PC-3 (cell line): Measurements from ENCODE around the gene RPL19.

Experiments used
- CTCF ChIP-seq: fragments of 300-600 bp; sonication (generic); conservative IDR thresholded peaks from 2 replicates; pipeline ENCODE4 v1.5.1; 2017; ENCODE audit warnings: antibody characterized with exemption, low read depth, mild to moderate bottlenecking, low read length
- EZH2 ChIP-seq: fragments of 300-600 bp; sonication (generic); IDR thresholded peaks from one replicate; pipeline ENCODE4 v1.6.1; 2017; ENCODE audit warnings: antibody characterized with exemption, mild to moderate bottlenecking, low read length; ENCODE audit not compliant: unreplicated experiment

GRCh38 chr17:39217734-39218369, 17.8 kb downstream of the RPL19 start:
- no peak for TF ChIP-seq CTCF
- TF ChIP-seq EZH2: no peak
